ENCODE data around the gene CHP2. TPM values are rescaled to one million over a fixed set of nuclear protein-coding genes. Genes with fewer than 3 reads are reported as not detected.

The CHP2 gene
- total RNA-seq, 4 donors from 2014 or later, result not detected

DNA sequence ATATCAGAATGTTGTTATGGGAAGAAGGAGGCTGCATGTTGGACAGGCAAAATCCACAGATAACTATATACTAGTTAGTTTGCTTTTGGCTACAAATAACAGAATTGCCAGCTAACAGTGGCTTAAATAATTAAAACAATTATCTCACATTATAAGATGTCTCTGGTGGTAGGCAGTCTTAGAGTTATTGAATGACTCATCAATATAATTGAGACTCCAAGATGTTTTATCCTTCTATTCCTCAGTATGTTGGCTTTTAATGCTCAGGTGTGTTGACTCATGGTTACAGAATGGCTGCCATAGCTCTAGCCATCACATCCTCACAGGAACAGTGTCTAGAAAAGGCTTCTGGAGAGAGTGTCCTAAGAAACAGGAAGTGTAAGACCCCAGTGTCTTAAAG is 11.1 kb downstream of the CHP2 start:
- ATAC-seq (ENCODE audit: low FRiP score) (no peak), DNase-seq (ENCODE audit: low spot score) (no peak)
- TF ChIP-seq CTCF (IDR thresholded peaks at IDR 0.05), result no peak

DNA sequence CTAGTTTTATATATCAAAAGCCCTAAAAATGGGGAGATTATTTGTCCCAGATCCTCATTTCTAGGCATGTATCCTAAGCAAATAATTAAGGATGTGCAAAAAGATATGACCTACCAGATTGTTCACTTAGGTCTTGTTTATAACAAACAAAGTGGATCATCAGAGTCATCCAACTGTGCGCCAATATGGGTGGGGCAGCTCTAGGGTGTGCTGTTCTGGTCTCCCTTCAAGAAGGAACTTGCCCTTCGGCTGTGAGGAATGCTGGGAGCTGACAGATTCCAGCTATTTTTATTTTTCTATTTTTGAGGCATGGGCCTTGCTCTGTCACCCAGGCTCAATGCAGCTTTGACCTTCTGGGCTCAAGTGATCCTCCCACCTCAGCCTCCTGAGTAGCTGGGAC is 13.8 kb downstream of the CHP2 start:
- DNase-seq (ENCODE audit: low spot score) (no peak), ATAC-seq (ENCODE audit: low FRiP score) (no peak)
- TF ChIP-seq CTCF (IDR thresholded peaks at IDR 0.05), result no peak

DNA sequence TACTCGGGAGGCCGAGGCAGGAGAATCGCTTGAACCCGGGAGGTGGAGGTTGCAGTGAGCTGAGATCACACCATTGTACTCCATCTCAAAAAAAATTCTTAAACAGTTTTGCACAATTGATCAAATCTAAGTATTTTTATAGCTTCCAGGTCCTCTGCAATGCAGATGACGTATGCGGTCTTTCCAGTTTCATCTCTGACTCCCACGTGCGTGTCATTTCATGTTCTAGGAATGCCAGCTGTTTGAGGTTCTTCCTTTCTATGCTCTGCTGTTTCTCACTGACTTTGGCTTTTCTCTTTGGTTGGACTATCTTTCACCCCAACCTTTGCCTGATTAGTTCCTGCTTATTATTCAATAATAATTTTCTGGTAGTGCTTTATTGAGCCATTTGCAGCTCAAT is 16.2 kb downstream of the CHP2 start:
- DNase-seq (ENCODE audit: low spot score), result no peak
- no peak for ATAC-seq (ENCODE audit: low FRiP score)
- TF ChIP-seq CTCF (IDR thresholded peaks at IDR 0.05), result no peak

DNA sequence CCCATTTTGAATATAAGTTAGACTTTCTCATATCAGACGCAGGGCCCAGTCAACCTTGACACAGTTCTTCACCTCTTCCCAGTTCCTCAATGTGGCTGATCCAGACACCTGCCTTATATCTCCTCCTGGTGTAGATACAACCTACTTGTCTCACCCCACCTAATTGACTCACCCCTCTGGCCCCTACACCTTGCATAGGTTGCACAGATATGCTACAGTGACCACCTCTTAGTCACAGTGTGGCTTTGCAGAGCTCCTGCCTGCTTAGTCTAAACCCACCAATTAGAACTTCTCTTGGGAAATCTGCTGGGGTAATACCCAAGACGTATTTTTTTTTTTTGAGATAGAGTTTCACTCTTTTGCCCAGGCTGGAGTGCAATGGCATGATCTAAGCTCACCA is 16.8 kb downstream of the CHP2 start:
- ATAC-seq (ENCODE audit: low FRiP score), result no peak
- no peak for TF ChIP-seq CTCF (IDR thresholded peaks at IDR 0.05)
- DNase-seq (ENCODE audit: low spot score), result no peak

DNA sequence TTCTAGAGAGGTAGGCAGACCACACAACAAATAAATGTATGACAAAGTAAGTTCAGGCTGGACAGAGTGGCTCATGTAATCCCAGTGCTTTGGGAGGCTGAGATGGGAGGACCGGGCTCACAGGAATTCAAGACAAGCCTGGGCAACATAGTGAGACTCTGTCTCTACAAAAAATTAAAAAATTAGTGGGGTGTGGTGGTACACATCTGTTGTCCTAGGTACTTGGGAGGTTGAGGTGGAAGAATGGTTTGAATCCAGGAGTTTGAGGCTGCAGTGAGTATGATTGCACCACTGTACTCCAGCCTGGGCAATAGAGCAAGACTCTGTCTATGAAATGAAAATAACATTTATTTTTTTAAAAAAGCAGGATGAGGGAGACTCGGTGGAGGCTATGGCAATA is 18.5 kb downstream of the CHP2 start:
- DNase-seq (ENCODE audit: low spot score) (no peak), ATAC-seq (ENCODE audit: low FRiP score) (no peak)
- TF ChIP-seq CTCF (IDR thresholded peaks at IDR 0.05), result no peak

GRCh38 chr16:23781176-23781575 is 26.4 kb downstream of the CHP2 start:
- no peak for DNase-seq (ENCODE audit: low spot score)
- no peak for TF ChIP-seq CTCF (IDR thresholded peaks at IDR 0.05)
- no peak for ATAC-seq (ENCODE audit: low FRiP score)

- ATAC-seq (ENCODE audit: low FRiP score) (peak; percentile 85), DNase-seq (ENCODE audit: low spot score) (no peak)
- no peak for TF ChIP-seq CTCF (IDR thresholded peaks at IDR 0.05)
These were observed 30.1 kb downstream of the CHP2 start for GRCh38 chr16:23784811-23785447.

Data from omental fat pad (tissue), 4 donors.